Adipose tissue (tissue), 3 donors: Measurements from ENCODE around the gene TNS3. TPM values are rescaled to one million over a fixed set of nuclear protein-coding genes. Genes with fewer than 3 reads are reported as not detected.
"Not testable (repeated sequence)": the region's sequence is repeated elsewhere in the genome, so short reads cannot be mapped to it uniquely, and the experiment has no call there.

ENCODE experiments used
- H3K27ac ChIP-seq: one replicate; pipeline ENCODE4 v1.5.1; 2013; ENCODE audit warnings: low read depth, low read length
- WGBS, 3 donors: extraction: QIAGEN DNeasy Blood & Tissue Kit; methylation state at CpG; one replicate each; pipeline ENCODE4 v1.1.7; 2013; 5-methylcytosine and 5-hydroxymethylcytosine counted together
- polyA plus RNA-seq, 3 donors: library from polyadenylated mRNA; stranded (reverse); fragments of 200-250 nt; gene quantifications; one replicate each; pipeline ENCODE4 v1.2.3, GENCODE V29; 2013
- donor health status: healthy with polysubstance abuse.
- donor health status: Bipolar disorder and iron deficiency.
- donor health status: healthy.

The TNS3 gene
- polyA plus RNA-seq, 3 donors = 23.2 to 45.4 (median 27.0) TPM

DNA sequence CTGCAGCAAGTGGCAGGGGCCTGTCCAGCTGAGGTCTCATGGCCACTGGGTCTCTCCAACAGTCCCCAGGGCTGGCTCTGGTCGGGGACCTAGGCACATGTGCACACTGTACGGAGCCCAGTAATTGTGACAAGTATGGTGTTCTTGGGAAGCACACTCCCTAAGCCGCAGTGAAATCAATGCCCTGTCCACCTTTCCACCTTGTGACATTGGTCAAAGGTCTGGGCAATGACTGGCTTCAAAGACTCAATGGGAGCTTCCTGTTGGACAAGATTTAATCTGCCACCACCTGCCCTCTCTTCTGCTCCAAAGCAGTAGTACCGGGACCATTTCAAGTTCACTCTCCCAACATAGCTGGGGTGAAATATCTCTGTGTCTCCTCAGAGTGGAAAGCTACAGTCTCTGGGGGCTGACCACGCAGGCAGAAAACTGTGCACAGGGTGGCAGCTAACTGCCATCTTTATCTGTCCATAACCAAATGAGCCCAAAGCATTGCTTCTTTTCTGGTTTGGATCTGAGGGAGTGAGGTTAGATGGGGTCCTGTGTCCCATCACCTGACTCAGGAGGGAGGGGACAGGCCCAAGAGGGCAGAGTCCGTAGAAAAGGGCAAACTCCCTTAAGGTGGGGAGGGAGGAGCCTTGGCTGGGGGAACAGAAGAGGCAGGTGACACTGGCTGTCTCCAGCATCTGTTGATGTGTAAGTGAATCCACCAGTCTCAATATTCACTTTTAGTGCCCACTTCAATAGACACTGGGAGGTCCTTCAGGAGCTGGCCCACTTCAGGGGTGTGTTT, 307.7 kb downstream of the TNS3 start:
- no peak overlapping the region for H3K27ac ChIP-seq
- 94 to 98% (median 96%) methylated on average over 6 of the region's 6 CpGs for WGBS, 3 donors

DNA sequence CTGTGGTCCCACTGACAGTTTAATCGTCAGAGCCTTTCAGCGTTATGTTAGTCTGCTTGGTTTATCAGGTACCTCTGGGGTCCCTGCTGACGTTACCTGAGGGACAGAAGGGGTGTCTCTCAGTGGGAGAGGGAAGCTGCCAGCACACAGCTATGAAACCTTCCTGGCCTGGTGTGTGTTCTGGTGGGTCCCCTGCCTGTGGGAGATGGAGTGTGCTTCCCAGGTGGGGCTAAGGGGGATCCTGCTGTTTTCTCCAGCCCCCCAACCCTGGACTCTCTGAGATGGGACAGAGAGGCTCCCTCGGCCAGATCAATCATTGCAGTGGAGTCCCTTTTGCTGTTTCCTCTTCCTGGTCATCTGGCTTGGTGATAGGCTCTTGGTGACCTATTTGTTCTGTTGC, 308.8 kb downstream of the TNS3 start:
- no peak overlapping the region for H3K27ac ChIP-seq
- WGBS, 3 donors = 93 to 100% (median 97%) methylated on average over 4 of the region's 4 CpGs

DNA sequence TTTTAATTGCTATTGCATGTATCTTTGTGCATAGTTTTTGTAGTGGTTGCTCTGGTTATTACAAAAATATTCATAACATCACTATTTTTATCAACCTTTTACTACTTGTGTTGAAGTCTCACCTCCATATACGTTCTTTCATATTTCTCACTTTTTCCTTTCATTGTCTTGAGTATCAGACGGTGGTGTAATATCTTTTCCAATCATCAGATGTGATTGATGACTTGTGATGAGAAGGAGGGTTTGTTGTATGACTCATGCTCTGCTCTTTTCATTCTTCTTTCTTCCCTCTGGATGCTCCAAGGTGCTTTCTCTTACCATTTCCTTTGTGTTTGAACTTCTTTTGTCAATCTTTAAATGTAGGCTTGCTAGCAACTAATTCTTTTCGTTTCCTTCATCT, 310.2 kb downstream of the TNS3 start:
- no peak overlapping the region for H3K27ac ChIP-seq
- WGBS, 3 donors = 88 to 91% (median 91%) methylated on average over 3 of the region's 3 CpGs

DNA sequence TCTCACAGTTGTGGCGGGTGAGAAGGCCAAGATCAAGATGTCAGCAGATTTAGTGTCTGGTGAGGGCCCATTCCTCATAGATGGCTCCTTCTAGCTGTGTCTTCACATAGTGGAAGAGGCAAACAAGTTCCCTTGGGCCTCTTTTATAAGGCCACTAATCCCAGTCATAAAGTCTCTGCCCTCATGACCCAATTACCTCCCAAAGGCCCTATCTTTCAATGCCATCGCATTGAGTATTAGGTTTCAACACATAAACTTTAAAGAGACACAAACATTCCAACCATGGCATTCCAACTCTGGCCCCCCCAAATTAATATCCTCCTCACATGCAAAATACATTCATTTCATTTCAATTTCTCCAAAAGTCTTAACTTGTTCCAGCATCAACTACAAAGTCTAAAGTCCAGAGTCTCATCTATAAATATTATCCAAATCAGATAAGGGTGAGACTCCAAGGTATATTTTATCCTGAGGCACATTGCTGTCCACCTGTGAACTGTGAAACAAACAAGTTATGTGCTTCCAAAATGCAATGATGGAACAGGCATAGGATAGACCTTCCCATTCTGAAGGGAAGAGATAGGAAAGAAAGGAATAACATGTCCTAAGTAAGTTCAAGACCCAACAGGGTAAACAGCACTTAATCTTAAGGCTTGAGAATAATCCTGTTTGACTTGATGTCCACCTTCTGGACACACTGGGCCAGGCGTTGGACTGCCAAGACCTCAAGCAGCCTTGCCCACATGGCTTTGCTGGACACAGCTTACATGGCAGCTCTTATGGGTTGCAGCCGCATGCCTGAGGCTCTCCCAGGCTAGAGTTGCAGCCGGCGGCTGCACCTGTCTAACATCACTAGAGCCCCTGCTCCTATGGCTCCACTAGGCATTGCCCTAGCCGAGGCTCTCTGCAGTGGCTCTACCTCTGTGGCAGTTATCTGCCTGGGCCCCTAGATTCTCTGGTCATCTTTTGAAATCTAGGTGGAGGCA, 312.8 kb downstream of the TNS3 start:
- 88 to 91% (median 90%) methylated on average over 7 of the region's 7 CpGs for WGBS, 3 donors

DNA sequence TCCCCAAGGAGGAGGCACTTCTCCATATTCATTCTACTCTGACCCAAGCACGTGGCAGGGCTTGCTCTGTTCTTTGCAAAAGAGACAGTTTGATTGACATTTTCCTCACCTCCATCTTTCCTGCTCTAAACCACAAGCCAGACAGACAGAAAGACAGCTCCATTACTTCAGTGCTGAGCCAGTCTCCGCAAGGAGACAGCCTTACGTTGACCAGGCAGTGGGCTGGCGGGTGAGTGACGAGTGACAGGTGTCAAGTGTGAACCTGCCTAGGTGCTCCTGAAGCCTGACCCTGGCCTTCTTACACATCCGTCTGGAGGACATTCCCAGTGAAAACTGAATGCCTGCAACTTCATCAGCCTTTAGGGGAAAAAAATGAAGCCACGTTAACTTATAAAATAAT, 314.6 kb downstream of the TNS3 start:
- H3K27ac ChIP-seq = no peak overlapping the region
- 89 to 91% (median 90%) methylated on average over 7 of the region's 7 CpGs for WGBS, 3 donors

More for the DNA sequence above, 312.8 kb downstream of the TNS3 start:
- no peak overlapping the region for H3K27ac ChIP-seq

DNA sequence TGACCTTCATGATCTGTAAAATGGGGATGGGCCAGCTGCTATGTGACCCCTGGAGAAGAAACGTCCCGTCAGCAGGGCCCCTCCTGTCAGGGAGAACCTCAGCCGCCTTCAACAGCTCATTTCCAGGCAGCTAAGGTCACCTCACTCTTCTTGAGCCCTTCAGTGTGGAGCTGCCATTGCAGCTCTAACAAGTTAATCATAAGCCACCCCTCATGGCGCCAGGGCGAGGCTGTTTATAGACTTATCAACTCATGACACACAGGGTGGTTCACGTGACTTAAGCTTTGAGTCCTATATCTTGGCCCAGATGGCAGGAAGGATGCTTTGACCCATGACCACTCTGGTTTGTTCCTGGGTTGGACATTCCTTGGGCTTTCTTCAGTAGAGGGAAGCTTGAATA, 315.1 kb downstream of the TNS3 start:
- 24 to 78% (median 74%) methylated on average over 6 of the region's 6 CpGs for WGBS, 3 donors
- no peak overlapping the region for H3K27ac ChIP-seq

DNA sequence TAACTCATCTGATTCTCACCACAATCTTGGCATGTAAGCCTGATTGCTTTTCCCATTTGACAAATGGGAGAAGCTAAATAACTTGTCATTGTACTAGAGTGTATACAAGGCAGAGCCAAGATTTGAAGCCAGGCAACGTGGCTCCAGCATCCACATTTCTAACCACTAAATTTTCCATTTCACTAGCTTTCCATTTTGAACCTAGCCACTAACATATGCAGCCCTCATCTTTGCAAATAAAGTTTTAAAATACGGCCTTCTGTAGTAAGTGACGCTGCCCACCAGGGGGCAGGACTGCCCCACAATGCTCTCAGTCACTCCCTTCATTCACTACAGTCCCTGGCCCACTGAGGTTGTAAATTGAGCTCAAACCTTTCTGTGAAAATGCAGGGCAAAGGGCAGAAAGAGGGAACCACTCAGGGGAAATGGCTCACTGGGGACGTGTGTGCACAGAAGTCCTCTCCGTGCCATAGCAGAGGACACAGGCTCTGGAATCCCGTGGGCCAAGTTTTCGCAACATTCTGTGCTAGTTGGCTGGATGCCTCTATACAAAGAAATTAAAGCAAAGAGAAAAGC, 315.7 kb downstream of the TNS3 start:
- no peak overlapping the region for H3K27ac ChIP-seq

DNA sequence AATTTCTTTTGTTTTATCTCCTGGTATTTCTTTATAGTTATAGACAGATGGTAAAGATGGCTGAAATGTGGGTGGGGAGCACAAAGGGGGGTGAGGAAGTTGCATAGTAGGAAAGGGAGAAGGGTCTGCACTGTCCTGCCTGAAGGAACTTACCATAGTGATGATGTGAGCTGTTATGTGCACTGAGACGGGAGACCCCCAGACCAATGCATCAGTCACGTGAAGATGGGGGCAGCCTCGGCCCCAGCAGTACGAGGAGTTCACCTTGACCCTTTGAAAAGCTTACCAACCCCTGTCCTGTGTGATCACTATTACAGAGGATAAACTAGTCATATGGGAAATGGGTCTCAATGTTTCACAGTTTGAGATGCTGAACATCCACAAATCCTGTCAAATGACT, 316.3 kb downstream of the TNS3 start:
- 94 to 98% (median 96%) methylated on average over 4 of the region's 4 CpGs for WGBS, 3 donors
- no peak overlapping the region for H3K27ac ChIP-seq

More for the DNA sequence above, 315.7 kb downstream of the TNS3 start:
- 13 to 20% (median 14%) methylated on average over 7 of the region's 7 CpGs for WGBS, 3 donors

DNA sequence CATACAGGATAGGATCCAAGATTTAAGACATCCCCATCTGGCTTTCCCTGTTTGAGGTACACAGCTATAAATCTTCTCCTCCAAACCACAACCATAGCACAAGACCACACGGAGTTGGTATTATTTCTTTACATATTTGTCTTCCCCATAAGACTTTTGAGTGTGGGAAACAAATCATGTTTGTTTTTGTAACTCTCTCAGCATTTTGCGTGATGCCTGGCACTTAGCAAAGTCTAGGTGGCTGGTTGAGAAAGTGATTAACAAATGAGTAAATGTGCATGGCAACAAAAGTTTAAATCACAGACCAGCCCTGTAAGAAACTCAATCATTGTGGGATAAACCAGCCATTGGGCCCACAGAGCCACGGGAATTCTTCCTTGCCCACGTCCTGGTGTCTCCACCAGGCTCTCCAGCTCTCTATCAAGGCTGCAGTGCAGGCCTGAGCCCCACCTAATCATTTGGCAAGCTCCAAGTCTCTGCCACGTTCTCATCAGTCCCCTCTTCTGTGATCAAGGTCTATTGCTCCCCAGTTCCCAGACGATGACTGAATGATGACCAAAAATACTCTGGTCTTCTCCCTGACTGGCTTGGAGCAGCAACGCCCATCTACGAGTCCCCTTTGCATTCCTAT, 317.8 kb downstream of the TNS3 start:
- WGBS, 3 donors = 74 to 85% (median 80%) methylated on average over 8 of the region's 8 CpGs
- H3K27ac ChIP-seq = no peak overlapping the region

DNA sequence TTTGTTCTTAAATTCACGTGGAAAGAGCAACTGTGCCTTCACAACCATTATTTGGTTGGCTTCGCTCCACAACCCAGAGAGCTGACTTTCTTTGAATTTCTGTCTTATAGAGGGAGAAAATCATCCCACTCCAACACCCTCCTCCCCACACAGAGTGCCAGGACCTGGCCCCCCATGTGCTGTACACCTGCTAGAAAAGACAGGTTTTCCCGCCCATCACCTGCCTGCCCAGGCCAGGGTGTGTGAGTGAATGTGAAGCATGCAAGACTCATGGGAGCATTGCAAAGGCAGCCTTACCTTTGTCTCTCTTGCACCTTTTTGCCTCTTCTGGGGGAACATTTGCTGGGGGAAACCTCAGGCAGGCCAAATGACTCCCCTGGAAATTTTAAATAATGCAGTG, 319.0 kb downstream of the TNS3 start:
- 90 to 93% (median 91%) methylated on average over 3 of the region's 3 CpGs for WGBS, 3 donors
- H3K27ac ChIP-seq = no peak overlapping the region

DNA sequence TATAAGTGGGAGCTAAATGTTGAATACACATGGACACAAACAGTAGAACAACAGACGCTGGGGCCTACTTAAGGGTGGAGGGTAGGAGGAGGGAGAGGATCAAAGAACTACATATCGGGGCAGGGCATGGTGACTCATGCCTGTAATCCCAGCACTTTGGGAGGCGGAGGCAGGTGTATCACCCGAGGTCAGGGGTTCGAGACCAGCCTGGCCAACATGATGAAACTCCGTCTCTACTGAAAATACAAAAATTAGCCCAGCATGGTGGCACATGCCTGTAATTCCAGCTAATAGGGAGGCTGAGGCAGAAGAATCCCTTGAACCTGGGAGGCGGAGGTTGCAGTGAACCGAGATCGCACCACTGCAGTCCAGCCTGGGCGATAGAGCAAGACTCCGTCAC, 319.8 kb downstream of the TNS3 start:
- not testable (repeated sequence) for H3K27ac ChIP-seq
- 95 to 98% (median 96%) methylated on average over 11 of the region's 11 CpGs for WGBS, 3 donors

DNA sequence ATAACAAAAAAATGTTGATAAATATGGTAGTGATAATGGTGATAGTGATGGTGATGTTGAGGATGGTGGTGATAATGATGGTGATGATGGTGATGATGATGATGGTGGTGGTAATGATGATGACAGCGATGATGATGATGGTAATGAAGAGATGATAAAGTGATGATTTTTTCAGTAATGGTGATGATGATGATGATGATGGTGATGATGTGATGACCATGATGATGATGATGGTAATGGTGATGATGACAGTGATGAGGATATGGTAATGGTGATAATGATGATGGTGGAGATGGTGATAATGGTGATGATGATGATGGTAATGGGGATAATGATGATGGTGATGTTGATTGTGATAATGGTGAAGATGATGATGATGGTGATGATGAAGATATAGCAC, 321.6 kb downstream of the TNS3 start:
- WGBS, 3 donors = 88 to 97% (median 92%) methylated on average over 1 of the region's 1 CpG
- H3K27ac ChIP-seq = no peak overlapping the region

DNA sequence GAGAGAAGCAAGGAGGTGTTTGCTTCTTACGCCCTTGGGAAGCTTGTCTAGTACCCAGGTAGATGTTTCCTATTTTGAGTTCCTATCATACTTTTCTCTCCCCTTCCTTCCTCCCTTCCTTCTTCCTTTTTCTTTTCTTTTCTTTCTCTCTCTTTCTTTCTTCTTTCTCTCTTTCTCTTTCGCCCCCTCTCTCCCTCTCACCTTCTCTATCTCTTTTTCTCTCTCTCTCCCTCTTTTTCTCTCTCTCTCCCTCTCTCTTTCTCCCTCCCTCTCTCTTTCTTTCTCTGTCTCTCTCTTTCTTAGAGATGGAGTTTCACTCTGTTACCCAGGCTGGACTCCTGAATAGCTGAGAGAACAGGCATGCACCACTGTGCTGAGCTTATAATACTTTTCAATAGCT, 322.2 kb downstream of the TNS3 start:
- no peak overlapping the region for H3K27ac ChIP-seq
- WGBS, 3 donors = 91 to 94% (median 94%) methylated on average over 2 of the region's 2 CpGs

DNA sequence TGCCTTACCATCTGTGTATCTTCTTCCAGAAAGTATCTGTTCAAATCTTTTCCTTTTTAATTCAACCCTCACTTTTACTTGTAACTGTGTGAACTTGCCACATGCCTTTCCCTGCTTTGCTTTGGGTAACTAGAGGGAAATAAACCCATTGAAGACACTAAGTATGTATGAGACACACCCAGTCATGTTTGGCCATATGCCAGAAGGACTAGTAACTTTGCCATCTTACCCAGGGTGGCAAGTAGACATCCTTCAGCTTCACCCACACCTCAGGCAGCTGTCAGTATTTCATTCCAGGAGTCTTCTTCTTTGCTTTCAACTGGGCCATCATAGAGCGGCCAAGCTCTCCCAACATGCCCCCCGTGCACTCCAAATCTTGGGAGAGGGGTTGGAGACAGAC, 323.1 kb downstream of the TNS3 start:
- 91 to 98% (median 96%) methylated on average over 2 of the region's 2 CpGs for WGBS, 3 donors

DNA sequence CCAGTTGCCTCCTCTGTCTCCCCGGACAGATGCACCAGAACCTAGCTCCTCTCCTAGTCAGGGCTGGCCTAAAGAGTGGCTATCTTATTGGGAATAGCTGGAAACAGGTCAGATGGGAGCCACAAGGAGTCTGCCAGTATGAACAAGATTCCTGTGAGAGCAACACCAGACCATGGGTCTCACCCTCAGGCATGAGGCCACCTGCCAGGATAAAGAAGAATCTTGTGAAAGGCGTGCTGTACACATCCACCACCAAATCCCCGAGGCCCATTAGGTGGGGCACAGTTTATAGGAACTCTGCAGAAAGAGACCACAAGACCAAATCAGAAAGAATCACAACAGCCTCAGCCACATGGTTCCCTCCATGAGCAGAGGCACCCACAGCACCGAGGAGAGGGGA, 325.9 kb downstream of the TNS3 start:
- 62 to 75% (median 68%) methylated on average over 4 of the region's 4 CpGs for WGBS, 3 donors

More for the DNA sequence above, 323.1 kb downstream of the TNS3 start:
- no peak overlapping the region for H3K27ac ChIP-seq

DNA sequence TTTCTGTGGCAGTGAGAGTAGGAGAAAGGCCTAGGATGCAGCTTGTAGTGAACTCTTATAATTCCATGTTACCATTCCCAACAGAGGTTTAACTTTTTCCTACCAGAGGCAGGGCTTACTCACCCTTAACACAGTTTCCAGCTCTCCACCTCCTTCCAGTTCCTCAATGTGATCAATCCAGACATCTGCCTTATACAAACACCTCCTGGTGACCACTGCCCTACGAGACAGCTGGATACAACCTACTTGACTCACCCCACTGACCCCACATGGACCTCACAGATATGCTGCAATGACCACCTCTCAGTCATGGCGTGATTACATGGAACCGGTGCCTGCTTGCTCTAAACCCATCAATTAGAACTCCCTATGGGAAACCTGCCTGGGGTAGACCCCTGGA, 326.5 kb downstream of the TNS3 start:
- H3K27ac ChIP-seq = no peak overlapping the region

More for the DNA sequence above, 325.9 kb downstream of the TNS3 start:
- no peak overlapping the region for H3K27ac ChIP-seq

DNA sequence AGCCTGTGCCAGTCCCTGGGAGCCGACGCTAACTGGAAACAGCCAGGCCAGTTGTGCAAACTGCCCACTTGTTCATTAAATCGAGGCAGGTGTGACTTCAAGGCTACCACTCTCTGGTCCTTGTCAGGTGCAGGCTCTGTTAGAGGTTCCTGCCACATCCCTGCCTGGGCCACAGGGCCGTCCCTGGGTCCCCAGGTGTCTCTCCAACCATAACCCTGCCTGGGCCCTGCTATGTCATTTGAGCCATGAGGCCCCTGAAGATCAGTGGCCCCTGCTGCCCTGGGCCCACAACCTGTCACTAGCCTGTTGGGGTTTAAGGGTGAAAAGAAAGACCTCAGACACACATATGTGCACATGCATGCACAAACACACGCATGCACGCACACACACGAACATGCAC, 326.9 kb downstream of the TNS3 start:
- H3K27ac ChIP-seq = no peak overlapping the region
- 75 to 86% (median 76%) methylated on average over 7 of the region's 7 CpGs for WGBS, 3 donors

More for the DNA sequence above, 326.5 kb downstream of the TNS3 start:
- WGBS, 3 donors = 84 to 92% (median 87%) methylated on average over 3 of the region's 3 CpGs
